Measurements from ENCODE around the gene NR4A2. TPM values are rescaled to one million over a fixed set of nuclear protein-coding genes. Genes with fewer than 3 reads are reported as not detected.
A peak's percentile ranks its signal among the peaks of the same experiment; 100 is the strongest.

Gene NR4A2
- total RNA-seq (10 to 100 TPM in 4 of 9 donors, 1 to 10 TPM in 5; 1.1 to 76.6 (median 9.0) TPM), polyA plus RNA-seq (10 to 100 TPM in 2 of 3 donors, 1 to 10 TPM in 1; 5.2 to 14.1 (median 10.1) TPM)
- long read RNA-seq, donor 1, partial matches to known transcripts: 0 of 2 reads
- long read RNA-seq, donor 1, other reads (novel, unspliced or antisense): 0 of 2 reads
- long read RNA-seq, donor 2, transcript NR4A2-201 (8 exons, 3,472 nt): major isoform, 7 of 16 reads
- long read RNA-seq, donor 2, partial matches to known transcripts: 8 of 16 reads
- long read RNA-seq, donor 2, other reads (novel, unspliced or antisense): 0 of 16 reads
- long read RNA-seq, donor 3: 0 reads
- long read RNA-seq, donor 4, partial matches to known transcripts: 0 of 1 reads
- long read RNA-seq, donor 4, other reads (novel, unspliced or antisense): 1 of 1 reads
- long read RNA-seq, donor 5, transcript NR4A2-201 (8 exons, 3,472 nt): major isoform, 39 of 108 reads
- long read RNA-seq, donor 5, transcript NR4A2-209 (8 exons, 2,642 nt): minor isoform, 9 of 108 reads
- long read RNA-seq, donor 5, partial matches to known transcripts: 35 of 108 reads
- long read RNA-seq, donor 5, other reads (novel, unspliced or antisense): 25 of 108 reads
- long read RNA-seq, donor 6, partial matches to known transcripts: 3 of 9 reads
- long read RNA-seq, donor 6, other reads (novel, unspliced or antisense): 4 of 9 reads
- long read RNA-seq, donor 7: 0 reads
- long read RNA-seq, donor 8, partial matches to known transcripts: 0 of 4 reads
- long read RNA-seq, donor 8, other reads (novel, unspliced or antisense): 0 of 4 reads
- long read RNA-seq, donor 9: 0 reads
- long read RNA-seq, donor 10: 0 reads

- peak; percentile 83 to 96 (median 94) for DNase-seq
- 0 to 1% (median 1%) methylated on average over 37 to 72 of the region's 72 CpGs for WGBS, 4 donors
- intact Hi-C loops (cut with DNase I): no loop called here
Observed at GRCh38 chr2:156332534-156333273, at the start of gene NR4A2. NR4A2 (minus strand) TSS chr2:156332721; CDS start chr2:156330186, 2,535 bp downstream.

GRCh38 chr2:156380117-156380645 lies 47.7 kb upstream of the NR4A2 start:
- Histone ChIP-seq H3K9me3 (replicated peaks in 1 of 3) (no peaks in the 10 kb centered on the region), H3K4me3 (no peak overlapping the region), H3K27me3 (no peaks in the 10 kb centered on the region), H3K27ac (no peak overlapping the region), H3K36me3 (replicated peaks in 1 of 2) (no peaks in the 10 kb centered on the region), H3K4me1 (replicated peaks in 1 of 2) (no peaks in the 10 kb centered on the region)
- 67 to 93% (median 77%) methylated on average over 1 of the region's 1 CpG for WGBS, 4 donors
- intact Hi-C loops (cut with DNase I): no loop called here
- no peak for TF ChIP-seq POLR2A (IDR thresholded peaks at IDR 0.05)
- DNase-seq: no peak

More at GRCh38 chr2:156332534-156333273, at the start of gene NR4A2:
- no peaks in the 10 kb centered on the region for H3K27me3 ChIP-seq
- H3K27ac ChIP-seq: peak within 1 kb of the TSS; percentile 86 to 100 (median 99)
- peak within 1 kb of the TSS; percentile 70 to 88 (median 82) for H3K4me3 ChIP-seq
- H3K4me1 ChIP-seq (replicated peaks in 1 of 2): peaks cover 0 to 16% of the 10 kb centered on the region in 2 donors
- H3K36me3 ChIP-seq (replicated peaks in 1 of 2): peaks cover 0 to 14% of the 10 kb centered on the region in 2 donors
- TF ChIP-seq POLR2A (IDR thresholded peaks at IDR 0.05) (peak; percentile 90 to 93), CTCF (IDR thresholded peaks at IDR 0.05) (no peak)
- peaks cover 0 to 4% (median 0%) of the 10 kb centered on the region in 3 donors for H3K9me3 ChIP-seq (replicated peaks in 1 of 3)

GRCh38 chr2:156379714-156380113 lies 47.2 kb upstream of the NR4A2 start:
- Histone ChIP-seq H3K4me3 (no peak overlapping the region), H3K27me3 (no peaks in the 10 kb centered on the region), H3K4me1 (replicated peaks in 1 of 2) (no peaks in the 10 kb centered on the region), H3K36me3 (replicated peaks in 1 of 2) (no peaks in the 10 kb centered on the region), H3K9me3 (replicated peaks in 1 of 3) (no peaks in the 10 kb centered on the region), H3K27ac (no peak overlapping the region)
- TF ChIP-seq POLR2A (IDR thresholded peaks at IDR 0.05) (no peak), CTCF (IDR thresholded peaks at IDR 0.05) (no peak)
- intact Hi-C loops (cut with DNase I): no loop called here
- WGBS, 4 donors: 56 to 78% (median 75%) methylated on average over 1 of the region's 1 CpG
- DNase-seq: no peak

- Histone ChIP-seq H3K27me3 (no peaks in the 10 kb centered on the region), H3K36me3 (replicated peaks in 1 of 2) (no peaks in the 10 kb centered on the region), H3K27ac (no peak overlapping the region), H3K4me1 (replicated peaks in 1 of 2) (no peaks in the 10 kb centered on the region), H3K9me3 (replicated peaks in 1 of 3) (no peaks in the 10 kb centered on the region), H3K4me3 (no peak overlapping the region)
- TF ChIP-seq POLR2A (IDR thresholded peaks at IDR 0.05): no peak
- no peak for TF ChIP-seq CTCF (IDR thresholded peaks at IDR 0.05)
- no peak for DNase-seq
- intact Hi-C loops (cut with DNase I): no loop called here
Observed at GRCh38 chr2:156379071-156379470, 46.5 kb upstream of the NR4A2 start.
